ENCODE results near the gene HS1BP3. TPM values are rescaled to one million over a fixed set of nuclear protein-coding genes. Genes with fewer than 3 reads are reported as not detected.
A peak's percentile ranks its signal among the peaks of the same experiment; 100 is the strongest.

The HS1BP3 gene
- 10 to 100 TPM; 33.1 to 63.0 (median 41.0) TPM for total RNA-seq

- Histone ChIP-seq H3K27me3 (no peaks in the 10 kb centered on the region), H3K36me3 (no peaks in the 10 kb centered on the region), H3K27ac (peak within 1 kb of the TSS; percentile 83 to 97 (median 90)), H3K9me3 (no peaks in the 10 kb centered on the region), H3K4me3 (peak within 1 kb of the TSS; percentile 65 to 100 (median 86)), H3K4me1 (peaks cover 4 to 32% (median 10%) of the 10 kb centered on the region in 4 donors)
- DNase-seq: peak; percentile 84 to 93 (median 93)
- TF ChIP-seq CTCF (IDR thresholded peaks at IDR 0.05): peak; percentile 94 to 100 (median 100)
- TF ChIP-seq POLR2A (IDR thresholded peaks at IDR 0.05): peak; percentile 74 to 88
Measured at GRCh38 chr2:20650877-20651730, at the start of gene HS1BP3. Gene HS1BP3 (minus strand): TSS chr2:20651098. CDS start chr2:20651063, 35 bp downstream.

GRCh38 chr2:20698916-20699613 lies 48.2 kb upstream of the HS1BP3 start:
- no peaks in the 10 kb centered on the region for H3K27me3 ChIP-seq
- H3K27ac ChIP-seq: no peak overlapping the region
- no peak overlapping the region for H3K4me3 ChIP-seq
- TF ChIP-seq CTCF (IDR thresholded peaks at IDR 0.05): no peak
- no peak for TF ChIP-seq POLR2A (IDR thresholded peaks at IDR 0.05)
- H3K4me1 ChIP-seq: no peaks in the 10 kb centered on the region
- no peaks in the 10 kb centered on the region for H3K36me3 ChIP-seq
- no peaks in the 10 kb centered on the region for H3K9me3 ChIP-seq
- no peak for DNase-seq

GRCh38 chr2:20697322-20697934 lies 46.5 kb upstream of the HS1BP3 start:
- Histone ChIP-seq H3K4me3 (no peak overlapping the region), H3K27ac (no peak overlapping the region), H3K27me3 (no peaks in the 10 kb centered on the region), H3K4me1 (no peaks in the 10 kb centered on the region), H3K36me3 (peaks cover 0 to 6% (median 0%) of the 10 kb centered on the region in 3 donors), H3K9me3 (no peaks in the 10 kb centered on the region)
- TF ChIP-seq CTCF (IDR thresholded peaks at IDR 0.05): no peak
- no peak for TF ChIP-seq POLR2A (IDR thresholded peaks at IDR 0.05)
- DNase-seq: no peak

GRCh38 chr2:20696366-20696765 lies 45.5 kb upstream of the HS1BP3 start:
- Histone ChIP-seq H3K4me1 (no peaks in the 10 kb centered on the region), H3K27me3 (no peaks in the 10 kb centered on the region), H3K9me3 (no peaks in the 10 kb centered on the region), H3K36me3 (peaks cover 0 to 6% (median 0%) of the 10 kb centered on the region in 3 donors), H3K27ac (no peak overlapping the region), H3K4me3 (no peak overlapping the region)
- no peak for DNase-seq
- no peak for TF ChIP-seq POLR2A (IDR thresholded peaks at IDR 0.05)
- no peak for TF ChIP-seq CTCF (IDR thresholded peaks at IDR 0.05)

- TF ChIP-seq POLR2A (IDR thresholded peaks at IDR 0.05) (no peak), CTCF (IDR thresholded peaks at IDR 0.05) (no peak)
- no peaks in the 10 kb centered on the region for H3K27me3 ChIP-seq
- H3K27ac ChIP-seq: no peak overlapping the region
- no peaks in the 10 kb centered on the region for H3K9me3 ChIP-seq
- DNase-seq: no peak
- no peaks in the 10 kb centered on the region for H3K4me1 ChIP-seq
- no peak overlapping the region for H3K4me3 ChIP-seq
- H3K36me3 ChIP-seq: peaks cover 0 to 16% (median 0%) of the 10 kb centered on the region in 3 donors
Measured at GRCh38 chr2:20693317-20693716, 42.4 kb upstream of the HS1BP3 start.
